ENCODE data around the gene SARDH. TPM values are rescaled to one million over a fixed set of nuclear protein-coding genes. Genes with fewer than 3 reads are reported as not detected.
A peak's percentile ranks its signal among the peaks of the same experiment; 100 is the strongest.

SARDH gene
- total and polyA plus RNA-seq, 10 donors, result 1.0 to 4.5 (median 2.3) TPM

DNA sequence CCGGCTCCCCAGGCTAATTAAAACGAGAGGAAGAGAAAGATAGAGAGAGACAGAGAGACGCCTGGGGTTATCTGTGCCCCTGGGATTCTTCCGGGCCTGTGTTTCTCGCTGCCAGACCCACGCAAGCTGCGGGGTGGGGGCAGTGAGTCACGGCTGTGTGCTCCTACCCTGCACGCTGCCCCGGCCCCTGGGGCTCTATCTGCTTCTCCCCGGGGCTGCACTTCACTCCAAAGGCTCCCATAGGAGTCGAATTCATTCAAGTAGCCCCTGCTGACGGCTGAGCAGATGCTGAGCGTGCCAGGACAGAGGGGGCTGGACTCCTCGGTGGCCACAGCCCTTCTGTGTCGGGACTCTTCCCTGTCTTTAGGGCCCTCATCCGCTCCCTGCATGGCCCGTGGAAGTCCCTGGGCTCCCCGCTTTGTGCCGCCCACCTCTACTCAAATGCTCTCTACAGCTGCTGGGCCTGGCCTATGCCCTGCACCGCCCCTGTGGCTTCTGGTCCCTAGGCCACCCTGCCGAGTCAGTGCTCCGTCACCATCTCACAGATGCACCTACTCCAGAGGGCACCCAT is 22.8 kb downstream of the SARDH start:
- intact Hi-C loops (cut with DNase I; ENCODE audit: low total_unique reads), result no loop called here
- H3K4me1 ChIP-seq, result peaks cover 0 to 39% (median 7%) of the 10 kb centered on the region in 6 donors
- H3K36me3 ChIP-seq, result no peaks in the 10 kb centered on the region
- peak overlapping the region in 3 of 8 donors; percentile 36 to 58 (median 48) for H3K27ac ChIP-seq
- TF ChIP-seq POLR2A (IDR thresholded peaks at IDR 0.05) (no peak), CTCF (IDR thresholded peaks at IDR 0.05 in 8 of 11, conservative IDR thresholded peaks at IDR 0.05 in 3 of 11) (no peak), POLR2AphosphoS5 (IDR thresholded peaks at IDR 0.05) (no peak)
- H3K9me3 ChIP-seq, result no peaks in the 10 kb centered on the region
- H3K4me3 ChIP-seq, result no peak overlapping the region
- WGBS, 5 donors, result 55 to 79% (median 69%) methylated on average over 21 to 23 of the region's 23 CpGs
- peak; percentile 62 for DNase-seq
- H3K27me3 ChIP-seq (replicated peaks in 1 of 7), result peaks cover 0 to 74% (median 0%) of the 10 kb centered on the region in 7 donors

GRCh38 chr9:133714606-133715294 is 23.4 kb downstream of the SARDH start:
- H3K9me3 ChIP-seq, result no peaks in the 10 kb centered on the region
- peaks cover 0 to 46% (median 7%) of the 10 kb centered on the region in 6 donors for H3K4me1 ChIP-seq
- H3K27me3 ChIP-seq (replicated peaks in 1 of 7), result peaks cover 0 to 74% (median 0%) of the 10 kb centered on the region in 7 donors
- peak overlapping the region in 3 of 8 donors; percentile 36 to 58 (median 48) for H3K27ac ChIP-seq
- intact Hi-C loops (cut with DNase I; ENCODE audit: low total_unique reads), result no loop called here
- H3K4me3 ChIP-seq, result no peak overlapping the region
- TF ChIP-seq CTCF (IDR thresholded peaks at IDR 0.05 in 8 of 11, conservative IDR thresholded peaks at IDR 0.05 in 3 of 11), result no peak
- TF ChIP-seq POLR2AphosphoS5 (IDR thresholded peaks at IDR 0.05), result peak; percentile 51 to 78 (median 56)
- no peaks in the 10 kb centered on the region for H3K36me3 ChIP-seq
- WGBS, 5 donors, result 58 to 86% (median 74%) methylated on average over 10 to 15 of the region's 15 CpGs
- DNase-seq, result no peak

- TF ChIP-seq POLR2A (IDR thresholded peaks at IDR 0.05), result no peak
- no peak for TF ChIP-seq CTCF (IDR thresholded peaks at IDR 0.05 in 8 of 11, conservative IDR thresholded peaks at IDR 0.05 in 3 of 11)
- no peak for TF ChIP-seq POLR2AphosphoS5 (IDR thresholded peaks at IDR 0.05)
- intact Hi-C loops (cut with DNase I; ENCODE audit: low total_unique reads), result no loop called here
- no peak for DNase-seq
- Histone ChIP-seq H3K27me3 (replicated peaks in 1 of 7) (peaks cover 0 to 69% (median 0%) of the 10 kb centered on the region in 7 donors), H3K27ac (peak overlapping the region in 1 of 8 donors; percentile 48), H3K9me3 (no peaks in the 10 kb centered on the region), H3K4me3 (no peak overlapping the region), H3K36me3 (no peaks in the 10 kb centered on the region), H3K4me1 (peaks cover 0 to 53% (median 8%) of the 10 kb centered on the region in 6 donors)
- 87 to 93% (median 90%) methylated on average over 17 to 18 of the region's 18 CpGs for WGBS, 5 donors
Measured at GRCh38 chr9:133713960-133714495, 24.1 kb downstream of the SARDH start.

Data from spleen (tissue), 11 donors.